Gastroesophageal sphincter (tissue), 4 donors: ENCODE results near the gene PTPN3. TPM values are rescaled to one million over a fixed set of nuclear protein-coding genes. Genes with fewer than 3 reads are reported as not detected.

Experiments used
- ATAC-seq: fragments of 150-250 bp; one replicate; pipeline ENCODE4 v1.9.1; 2016; ENCODE audit warnings: mild to moderate bottlenecking, moderate library complexity
- H3K27ac ChIP-seq, 4 donors: fragments of 200-600 bp; sonication (generic) in 3 of 4; 1 replicate in 3 of 4; 2 replicates in 1 of 4; pipeline ENCODE4 v1.5.1; 2016 to 2019
- H3K27me3 ChIP-seq: fragments of 200-600 bp; sonication (generic); one replicate; pipeline ENCODE4 v1.5.1; 2019
- H3K36me3 ChIP-seq, 2 donors: fragments of 200-600 bp; sonication (generic); one replicate each; pipeline ENCODE4 v1.5.1; 2019; ENCODE audit warnings: control low read depth in 1 of 2
- H3K4me1 ChIP-seq, 3 donors: fragments of 200-600 bp; sonication (generic); 1 replicate in 2 of 3; 2 replicates in 1 of 3; pipeline ENCODE4 v1.5.1; 2016 to 2019; ENCODE audit warnings: control low read depth in 2 of 3
- H3K4me3 ChIP-seq, 2 donors: fragments of 200-600 bp; sonication (generic); one replicate each; pipeline ENCODE4 v1.5.1; 2019; ENCODE audit warnings: mild to moderate bottlenecking in 1 of 2, moderate library complexity in 1 of 2
- H3K9me3 ChIP-seq, 3 donors: fragments of 200-600 bp; sonication (generic); one replicate each; pipeline ENCODE4 v1.5.1; 2017 to 2019; ENCODE audit warnings: control low read depth in 2 of 3
- CTCF ChIP-seq, 4 experiments: fragments of 200-600 bp in 2 of 4; fragments of 450-650 bp in 2 of 4; sonication (generic) in 1 of 4; IDR thresholded peaks; one replicate each; pipeline ENCODE4 v1.5.1; 2017 to 2019; ENCODE audit warnings: antibody characterized with exemption in 4 of 4, mild to moderate bottlenecking in 2 of 4, moderate library complexity in 2 of 4
- EP300 ChIP-seq: sonication (generic); formaldehyde crosslinking; IDR thresholded peaks from one replicate; pipeline ENCODE4 v1.6.1; 2017; ENCODE audit warnings: antibody characterized with exemption, mild to moderate bottlenecking
- POLR2A ChIP-seq, 2 donors: fragments of 450-650 bp; IDR thresholded peaks; one replicate each; pipeline ENCODE4 v1.6.1; 2017; ENCODE audit warnings: antibody characterized with exemption in 2 of 2, mild to moderate bottlenecking in 2 of 2, moderate library complexity in 1 of 2
- POLR2AphosphoS5 ChIP-seq: sonication (generic); formaldehyde crosslinking; IDR thresholded peaks from one replicate; pipeline ENCODE4 v1.6.1; 2017; ENCODE audit warnings: antibody characterized with exemption
- WGBS, 2 donors: methylation state at CpG; one replicate each; pipeline ENCODE4 v1.1.5; 2018; ENCODE audit warnings: low coverage in 1 of 2; 5-methylcytosine and 5-hydroxymethylcytosine counted together
- total RNA-seq, 4 donors: library from RNA; depleted of rRNA; stranded (reverse); fragments of >200 nt; gene quantifications; one replicate each; pipeline ENCODE4 v1.1.0, GENCODE V29; 2016

The PTPN3 gene
- total RNA-seq, 4 donors from 2014 or later: 1.2 to 3.4 (median 1.6) TPM

GRCh38 chr9:109506097-109506712 is 8.1 kb upstream of the PTPN3 start:
- no peak overlapping the region for H3K4me3 ChIP-seq
- H3K9me3 ChIP-seq: no peaks in the 10 kb centered on the region
- no peaks in the 10 kb centered on the region for H3K4me1 ChIP-seq
- ATAC-seq: no peak
- no peak for TF ChIP-seq POLR2AphosphoS5
- no peak for TF ChIP-seq EP300
- no peak for TF ChIP-seq CTCF (IDR thresholded peaks at IDR 0.05)
- no peak for TF ChIP-seq POLR2A (IDR thresholded peaks at IDR 0.05)
- 53 to 63% methylated on average over 2 to 3 of the region's 3 CpGs for WGBS, 2 donors
- H3K27me3 ChIP-seq: peaks cover 9% of the 10 kb centered on the region
- no peaks in the 10 kb centered on the region for H3K36me3 ChIP-seq
- H3K27ac ChIP-seq: no peak overlapping the region

DNA sequence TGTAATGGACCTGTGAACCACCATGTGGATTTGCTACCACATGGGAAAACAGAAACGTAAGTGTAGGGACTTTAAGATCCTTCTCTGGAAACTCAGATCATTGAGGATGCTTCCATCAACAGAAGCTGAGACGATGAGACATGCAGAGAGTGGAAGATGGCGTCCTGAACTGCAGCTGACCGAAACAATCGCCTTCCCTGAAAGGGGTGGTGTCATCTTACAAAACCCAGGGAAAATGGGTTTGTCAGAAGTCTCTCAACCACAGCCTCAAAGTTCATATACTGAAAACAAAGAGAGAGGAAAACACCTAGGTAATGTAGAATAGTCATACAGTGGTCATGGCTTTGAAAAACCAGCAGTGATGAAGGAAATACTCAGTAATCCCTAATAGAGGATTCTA is 6.6 kb upstream of the PTPN3 start:
- H3K27me3 ChIP-seq: peaks cover 21% of the 10 kb centered on the region
- peaks cover 0 to 5% (median 2%) of the 10 kb centered on the region in 3 donors for H3K4me1 ChIP-seq
- no peak overlapping the region for H3K4me3 ChIP-seq
- H3K27ac ChIP-seq: no peak overlapping the region
- H3K9me3 ChIP-seq: no peaks in the 10 kb centered on the region
- no peak for TF ChIP-seq CTCF (IDR thresholded peaks at IDR 0.05)
- no peak for TF ChIP-seq EP300
- TF ChIP-seq POLR2AphosphoS5: no peak
- no peak for TF ChIP-seq POLR2A (IDR thresholded peaks at IDR 0.05)
- H3K36me3 ChIP-seq: no peaks in the 10 kb centered on the region
- 57 to 61% methylated on average over 5 of the region's 5 CpGs for WGBS, 2 donors
- ATAC-seq: no peak

GRCh38 chr9:109500421-109500974 is 2.4 kb upstream of the PTPN3 start:
- Histone ChIP-seq H3K27me3 (peaks cover 54% of the 10 kb centered on the region), H3K27ac (no peak overlapping the region), H3K4me1 (peaks cover 0 to 29% (median 5%) of the 10 kb centered on the region in 3 donors), H3K4me3 (no peak overlapping the region), H3K9me3 (no peaks in the 10 kb centered on the region), H3K36me3 (no peaks in the 10 kb centered on the region)
- 66 to 72% methylated on average over 3 to 5 of the region's 5 CpGs for WGBS, 2 donors
- ATAC-seq: no peak
- TF ChIP-seq CTCF (IDR thresholded peaks at IDR 0.05): no peak
- TF ChIP-seq POLR2AphosphoS5: no peak
- no peak for TF ChIP-seq POLR2A (IDR thresholded peaks at IDR 0.05)
- no peak for TF ChIP-seq EP300

GRCh38 chr9:109499631-109500410 is 1.7 kb upstream of the PTPN3 start:
- ATAC-seq: peak; percentile 74
- no peaks in the 10 kb centered on the region for H3K9me3 ChIP-seq
- H3K4me1 ChIP-seq: peaks cover 0 to 29% (median 5%) of the 10 kb centered on the region in 3 donors
- no peak for TF ChIP-seq POLR2AphosphoS5
- no peak for TF ChIP-seq CTCF (IDR thresholded peaks at IDR 0.05)
- TF ChIP-seq POLR2A (IDR thresholded peaks at IDR 0.05): no peak
- TF ChIP-seq EP300: no peak
- H3K36me3 ChIP-seq: no peaks in the 10 kb centered on the region
- WGBS, 2 donors: 20 to 25% methylated on average over 8 to 10 of the region's 56 CpGs
- peaks cover 61% of the 10 kb centered on the region for H3K27me3 ChIP-seq
- H3K4me3 ChIP-seq: peak overlapping the region in 1 of 2 donors; percentile 44
- peak overlapping the region in 1 of 4 donors; percentile 16 for H3K27ac ChIP-seq
